Jurkat, Clone E6-1 (cell line): ENCODE measurements around the gene TOM1L2.
"Not testable (repeated sequence)": the region's sequence is repeated elsewhere in the genome, so short reads cannot be mapped to it uniquely, and the experiment has no call there.

ENCODE experiments used
- DNase-seq: peaks from one replicate; pipeline ENCODE4 v3.0.0-alpha.2; 2011; ENCODE audit warnings: low read depth, low spot score
- H3K4me3 ChIP-seq: 2 replicates; pipeline ENCODE4 v1.5.1; 2011; ENCODE audit warnings: mild to moderate bottlenecking, low read length, control low read depth, moderate library complexity

Gene TOM1L2

DNA sequence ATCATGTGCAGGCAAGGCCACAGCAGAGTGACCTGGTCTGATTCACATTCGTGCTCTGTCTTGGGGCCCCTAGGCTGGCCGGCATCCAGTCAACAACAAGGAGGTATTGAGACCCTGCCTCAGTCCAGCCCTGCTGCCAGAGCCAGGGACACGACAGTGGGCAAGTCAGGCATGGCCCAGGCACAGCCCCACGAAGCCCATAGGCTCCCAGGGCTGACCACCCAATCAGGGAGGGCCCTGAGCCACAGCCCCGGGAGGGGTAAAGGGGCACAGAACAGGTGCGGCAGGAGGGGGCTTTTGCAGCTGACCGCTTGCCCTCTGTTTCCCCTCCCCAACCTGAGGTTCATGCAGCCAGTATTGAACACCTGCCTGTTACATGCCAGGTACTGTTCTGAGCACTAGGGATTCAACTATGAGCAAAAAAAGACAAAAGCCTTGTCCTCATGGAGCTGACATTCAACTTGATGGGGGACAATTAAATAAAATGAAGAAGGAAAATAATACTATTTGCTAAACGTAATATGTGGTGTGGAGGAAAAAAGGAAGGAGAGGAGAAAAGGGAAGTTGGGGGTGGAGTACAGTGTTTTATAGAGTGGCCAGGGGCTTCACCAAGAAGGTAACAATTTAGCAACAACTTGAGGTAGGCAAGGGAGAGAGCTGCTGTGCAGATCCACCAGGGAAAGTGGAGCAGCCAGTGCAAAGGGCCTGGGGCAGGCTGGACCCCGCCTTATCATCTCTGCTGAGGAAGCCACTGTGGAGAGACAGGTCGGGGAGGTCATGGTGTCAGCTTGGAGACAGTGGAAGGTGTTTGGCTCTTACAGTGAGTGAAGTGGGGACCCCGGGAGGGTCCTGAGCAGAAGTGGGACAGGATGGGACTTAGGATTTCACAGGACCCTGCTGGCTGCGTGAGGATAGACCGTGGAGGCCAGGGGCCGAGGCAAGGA lies 6.6 kb upstream of the TOM1L2 start:
- DNase-seq, result no peak
- H3K4me3 ChIP-seq, result no peak overlapping the region

DNA sequence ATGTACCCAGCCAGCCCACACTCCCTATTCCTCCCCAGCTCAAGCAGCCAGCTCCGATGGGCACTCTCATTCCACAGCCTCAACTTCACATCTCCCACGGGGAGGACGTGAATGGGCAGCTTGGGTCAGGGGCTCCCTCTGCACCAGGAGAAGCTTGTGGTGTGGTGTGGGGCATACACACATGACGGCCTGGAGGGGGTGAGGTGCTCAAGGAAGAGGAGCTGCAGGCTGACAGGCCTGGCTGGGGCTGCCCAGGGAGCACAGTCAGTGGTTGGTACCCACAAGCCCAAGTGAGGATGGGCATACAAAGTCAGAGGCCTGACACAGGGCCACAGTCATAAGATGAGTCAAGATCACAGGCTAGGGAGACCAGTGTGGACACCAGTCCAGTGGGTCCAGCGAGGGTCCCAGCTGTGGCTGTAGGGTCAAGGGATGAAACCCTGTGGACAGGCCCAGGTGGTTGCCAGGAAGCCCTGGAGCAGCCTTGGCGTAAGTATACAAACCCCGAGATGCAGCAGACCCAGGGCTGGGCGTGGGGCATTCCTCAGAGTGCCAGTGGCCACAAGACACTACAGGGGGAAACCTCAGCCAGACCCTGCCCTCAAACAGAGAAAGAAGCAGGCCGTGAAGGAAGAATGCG lies 4.9 kb upstream of the TOM1L2 start:
- no peak overlapping the region for H3K4me3 ChIP-seq
- no peak for DNase-seq

DNA sequence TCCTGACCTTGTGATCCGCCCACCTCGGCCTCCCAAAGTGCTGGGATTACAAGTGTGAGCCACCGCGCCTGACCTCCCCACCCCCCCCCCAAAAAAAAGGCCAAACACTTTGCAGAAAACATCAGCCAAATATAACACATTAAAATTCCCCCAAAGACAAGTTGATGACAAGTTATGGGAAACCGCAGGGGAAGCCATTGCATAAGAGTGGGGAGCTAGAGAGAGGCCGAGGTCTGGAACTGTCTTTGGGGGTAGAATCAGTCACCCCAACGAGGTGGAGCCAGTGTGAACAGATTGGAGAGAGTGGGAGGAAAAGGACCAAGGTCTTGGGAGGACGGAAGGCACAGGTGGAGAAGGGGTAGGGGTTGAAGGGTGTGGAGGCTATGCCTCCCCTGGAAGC lies 3.2 kb upstream of the TOM1L2 start:
- H3K4me3 ChIP-seq, result no peak overlapping the region
- DNase-seq, result no peak

DNA sequence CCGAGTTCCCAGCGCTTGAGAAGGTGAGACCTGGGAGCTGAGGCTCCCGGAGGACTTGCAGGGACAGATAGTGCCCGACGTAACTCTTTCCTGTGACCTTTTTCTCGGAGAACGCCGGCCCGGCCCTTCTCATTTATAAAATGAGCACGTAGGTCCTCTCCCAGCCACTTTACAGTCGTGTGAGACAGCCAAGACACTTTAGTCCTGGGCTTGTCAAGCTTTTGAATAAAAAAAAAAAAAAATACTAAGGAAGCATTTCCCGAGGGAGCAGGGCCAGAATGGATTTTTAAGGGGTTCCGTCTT lies 703 bp upstream of the TOM1L2 start:
- DNase-seq, result no peak
- peak overlapping the region; percentile 58 for H3K4me3 ChIP-seq

DNA sequence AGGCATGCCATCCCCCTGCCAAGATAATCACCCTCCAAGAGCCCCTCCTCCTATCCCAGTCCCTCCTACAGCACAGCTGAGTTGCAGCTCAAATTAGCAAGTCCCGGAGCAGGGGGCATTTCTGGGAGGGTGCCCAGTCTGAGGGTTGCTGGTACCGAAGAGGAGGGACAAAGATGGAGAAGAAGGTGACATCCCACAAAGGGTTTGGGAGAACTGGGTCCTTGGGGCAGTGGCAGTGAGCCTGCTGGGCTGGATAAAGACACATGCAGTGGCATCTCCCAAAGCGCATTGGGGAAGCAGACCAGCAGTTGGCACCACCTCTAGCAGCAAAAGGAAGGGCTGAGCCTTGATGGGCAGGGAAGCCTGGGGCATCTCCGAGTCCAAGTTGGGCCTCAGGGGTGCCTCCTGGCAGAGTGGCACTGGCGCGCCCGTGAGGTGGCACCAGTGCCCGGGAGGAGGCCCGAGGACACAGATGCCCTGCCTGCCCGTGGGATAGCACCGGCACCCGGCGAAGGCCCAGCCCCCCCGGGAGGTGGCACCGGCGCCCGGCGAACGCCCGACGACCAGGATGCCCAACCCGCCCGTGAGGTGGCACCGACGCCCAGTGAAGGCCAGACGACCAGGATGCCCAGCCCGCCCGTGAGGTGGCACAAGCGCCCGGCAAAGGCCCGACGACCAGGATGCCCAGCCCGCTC lies 622 bp downstream of the TOM1L2 start:
- no peak for DNase-seq
- peak overlapping the region; percentile 64 for H3K4me3 ChIP-seq

DNA sequence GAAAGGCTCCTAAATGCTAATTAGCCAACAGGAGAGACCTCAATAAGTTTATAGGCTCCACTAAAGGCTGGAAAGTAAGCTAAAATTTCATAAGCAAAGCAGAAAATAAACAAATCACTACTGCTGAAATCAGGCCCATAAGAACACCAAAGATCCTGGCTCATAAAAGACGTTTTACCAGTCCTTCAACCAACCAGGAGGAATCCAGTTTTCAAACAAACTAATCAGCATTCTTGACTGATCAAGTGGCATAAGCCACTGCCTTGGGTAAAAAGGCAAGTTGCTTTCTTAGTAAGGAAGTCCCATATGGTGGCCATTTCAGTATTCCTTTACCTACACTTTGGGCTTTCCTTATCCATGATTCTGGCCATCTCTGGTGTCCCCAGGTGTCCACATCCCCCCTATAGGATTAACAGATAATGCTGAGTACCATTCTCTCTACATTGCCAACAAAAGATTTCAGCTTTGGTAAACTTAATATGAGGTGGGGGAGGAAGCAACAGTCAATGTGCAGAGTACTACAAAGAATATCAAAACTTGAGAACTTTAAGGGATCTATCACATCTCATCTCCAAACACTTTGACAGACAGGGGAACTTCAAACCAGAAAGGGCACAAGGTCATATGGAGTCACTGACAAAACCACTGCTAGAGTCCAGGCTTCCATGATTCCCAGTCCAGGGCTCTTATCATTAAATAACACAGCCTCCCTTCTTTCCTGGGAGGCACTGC lies 1.3 kb downstream of the TOM1L2 start:
- DNase-seq, result no peak
- H3K4me3 ChIP-seq, result peak overlapping the region; percentile 64

DNA sequence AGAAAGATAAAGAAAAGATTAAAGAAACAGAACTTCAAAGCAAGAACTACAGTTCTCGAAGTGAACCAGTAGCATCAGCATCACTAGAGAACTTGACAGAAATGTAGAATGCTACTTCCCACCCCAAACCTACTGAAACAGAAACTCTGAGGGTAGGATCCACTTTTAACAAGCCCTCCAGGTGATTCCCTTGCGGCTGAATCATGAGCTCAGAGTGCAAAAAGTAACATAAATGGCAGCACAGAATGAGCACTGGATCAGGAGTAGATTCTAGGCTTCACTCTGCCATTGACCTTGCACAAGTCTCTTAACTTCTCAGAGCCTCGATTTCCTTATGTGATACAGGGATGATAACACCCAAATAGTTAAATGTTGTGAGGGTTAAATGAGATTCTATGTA lies 5.8 kb downstream of the TOM1L2 start:
- DNase-seq, result no peak
- no peak overlapping the region for H3K4me3 ChIP-seq

DNA sequence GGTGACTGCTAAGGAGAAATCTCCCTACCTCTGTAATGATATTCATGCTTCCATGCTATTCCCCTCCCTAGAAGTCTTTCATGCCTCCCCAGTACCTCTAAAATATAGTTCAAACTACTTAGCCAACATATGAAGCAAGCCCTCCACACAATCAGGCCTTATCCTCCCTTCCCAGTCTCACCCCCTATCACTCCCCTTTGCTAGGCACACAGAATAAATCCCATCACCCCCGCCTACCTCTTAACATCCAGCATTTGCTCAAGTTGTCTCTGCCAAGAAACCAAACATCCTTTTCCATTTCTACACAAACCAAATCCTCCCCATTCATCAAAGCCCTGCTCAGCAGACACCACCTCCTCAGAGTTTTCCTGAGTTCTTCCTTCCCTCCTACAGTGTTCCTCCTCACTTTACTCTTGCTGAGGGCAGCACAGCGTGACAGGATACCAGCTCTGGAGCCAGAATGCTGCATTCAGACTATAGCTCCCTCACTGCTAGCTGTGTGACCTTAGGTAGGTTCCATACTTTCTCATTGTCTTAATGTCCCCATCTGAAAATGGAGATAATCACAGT lies 7.0 kb downstream of the TOM1L2 start:
- no peak for DNase-seq

DNA sequence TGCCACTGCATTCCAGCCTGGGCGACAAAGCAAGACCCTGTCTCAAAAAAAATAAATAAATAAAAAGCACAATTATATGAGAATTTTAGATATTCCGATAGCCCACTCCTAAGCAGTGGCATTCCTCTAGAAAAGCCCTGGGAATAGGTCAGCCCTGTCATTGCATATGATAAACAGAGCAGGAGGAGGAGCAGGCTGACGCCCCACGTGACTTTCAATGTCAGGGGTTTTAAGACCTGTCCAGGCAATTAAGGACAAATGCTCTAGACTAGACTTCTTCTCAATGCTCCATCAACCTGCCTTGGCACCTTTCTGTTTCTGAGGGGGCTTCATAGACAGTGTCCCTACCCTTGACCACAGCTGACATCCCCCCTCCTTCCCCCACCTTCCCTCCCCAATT lies 7.5 kb downstream of the TOM1L2 start:
- H3K4me3 ChIP-seq, result no peak overlapping the region
- DNase-seq, result no peak

More for the DNA sequence above, 7.0 kb downstream of the TOM1L2 start:
- no peak overlapping the region for H3K4me3 ChIP-seq

DNA sequence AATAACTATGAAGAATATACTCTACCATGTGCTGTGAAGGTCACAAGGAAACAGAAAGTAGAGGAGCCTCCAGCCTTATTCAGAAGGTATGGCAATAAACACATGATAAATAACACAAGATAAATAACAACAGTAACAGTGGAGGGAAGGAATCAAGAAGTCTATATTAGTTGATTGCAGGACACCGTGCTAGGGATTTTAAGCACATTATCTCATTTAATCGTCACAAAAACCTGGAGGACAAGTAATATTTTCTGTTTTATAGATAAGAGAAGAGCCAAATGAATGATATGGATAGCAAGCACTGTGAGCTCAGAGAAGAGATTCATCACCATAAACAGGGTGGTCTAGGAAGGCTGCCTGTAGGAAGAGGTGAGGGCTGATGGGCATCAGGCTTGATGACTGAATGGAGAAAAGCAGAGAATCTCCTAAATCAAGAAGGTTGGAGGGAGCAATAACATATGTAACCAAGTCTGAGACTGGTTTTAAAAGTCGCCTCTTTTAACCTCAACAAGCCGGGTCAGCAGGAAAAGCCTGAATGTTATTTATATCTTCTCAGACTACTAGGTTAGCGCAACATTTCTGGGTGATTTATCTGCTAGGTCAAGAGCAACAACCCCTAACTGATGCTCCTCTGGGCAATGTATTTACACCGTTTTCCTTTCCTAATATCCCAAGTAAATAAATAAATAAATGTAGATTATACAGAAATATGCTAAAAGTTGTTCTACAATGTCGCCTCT lies 8.3 kb downstream of the TOM1L2 start:
- no peak overlapping the region for H3K4me3 ChIP-seq
- no peak for DNase-seq

DNA sequence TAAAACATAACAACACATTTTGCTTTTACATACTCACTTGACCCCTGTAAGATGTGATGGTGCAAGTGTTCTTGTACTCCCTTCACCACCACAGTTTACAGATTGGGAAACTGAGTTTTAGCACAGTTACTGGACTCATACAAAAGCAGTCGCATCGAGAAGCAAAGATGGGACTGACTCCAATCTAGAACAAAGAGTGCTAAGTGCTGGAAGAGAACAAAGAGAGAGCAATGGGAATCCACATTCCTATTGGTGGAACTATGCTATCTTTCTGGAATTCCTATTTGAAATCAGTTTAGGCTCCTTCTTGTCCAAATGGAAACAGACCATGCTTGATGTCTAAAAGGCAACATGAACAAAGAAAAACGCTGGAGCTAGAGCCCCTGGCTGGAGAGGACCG lies 9.1 kb downstream of the TOM1L2 start:
- no peak for DNase-seq
- H3K4me3 ChIP-seq, result no peak overlapping the region

DNA sequence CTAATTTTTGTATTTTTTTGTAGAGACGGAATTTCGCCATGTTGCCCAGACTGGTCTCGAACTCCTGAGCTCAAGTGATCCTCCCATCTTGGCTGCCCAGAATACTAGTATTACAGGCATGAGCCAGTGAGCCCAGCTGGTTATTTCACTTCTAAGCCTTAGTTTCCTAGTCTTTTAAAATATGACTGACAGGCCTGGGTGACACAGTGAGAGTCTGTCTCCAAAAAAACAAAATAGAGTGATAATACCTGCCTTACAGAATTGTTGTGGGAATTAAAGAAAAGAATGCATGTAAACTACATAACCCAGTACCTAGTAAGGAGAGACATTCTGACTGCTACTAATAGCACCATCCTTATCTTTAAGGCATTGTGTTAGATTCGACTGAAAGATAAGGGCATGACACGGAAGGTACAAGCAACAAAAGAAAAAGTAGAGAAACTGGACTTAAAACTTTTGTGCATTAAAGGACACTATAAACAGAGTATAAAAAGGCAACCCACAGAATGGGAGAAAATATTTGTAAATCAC lies 11.6 kb downstream of the TOM1L2 start:
- H3K4me3 ChIP-seq, result no peak overlapping the region
- DNase-seq, result no peak

DNA sequence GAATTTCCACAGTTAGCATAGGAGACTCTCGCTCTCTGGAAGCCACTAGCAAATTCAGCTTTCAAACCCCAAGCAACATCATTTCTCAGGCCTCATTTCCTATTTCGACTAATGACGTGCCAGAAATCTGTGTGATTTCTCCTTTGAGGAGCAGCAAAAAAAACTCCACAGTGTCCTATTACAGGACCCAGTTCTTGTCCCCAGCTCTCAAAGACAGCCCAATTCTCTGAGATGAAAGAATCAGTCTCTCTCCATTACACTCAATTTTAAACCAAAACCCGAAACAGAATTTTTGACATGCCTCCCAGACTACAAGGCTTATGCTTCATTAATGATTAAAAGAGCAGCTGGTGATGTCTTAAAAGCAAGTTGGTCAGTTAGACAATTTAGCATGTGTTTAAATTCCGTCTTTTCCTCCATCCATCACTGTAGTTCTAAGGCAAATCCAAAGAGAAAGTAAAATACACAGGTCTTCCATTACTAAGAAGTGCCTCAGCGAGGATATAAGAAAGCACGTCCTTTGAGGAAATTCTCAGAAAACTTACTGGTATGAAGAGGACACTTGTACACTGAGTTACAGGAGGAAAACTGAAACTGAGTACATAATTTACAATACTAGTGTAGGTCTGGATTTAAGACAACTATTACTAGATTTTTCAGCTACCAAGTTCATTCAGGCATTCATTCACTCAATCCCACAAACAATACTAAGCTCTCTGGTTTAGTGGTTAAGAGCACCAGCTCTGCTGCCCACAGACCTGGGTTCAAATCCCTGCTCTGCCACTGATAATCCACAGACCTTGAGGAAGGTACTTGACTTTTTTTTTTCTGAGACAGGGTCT lies 12.5 kb downstream of the TOM1L2 start:
- H3K4me3 ChIP-seq, result no peak overlapping the region
- DNase-seq, result peak; percentile 34

DNA sequence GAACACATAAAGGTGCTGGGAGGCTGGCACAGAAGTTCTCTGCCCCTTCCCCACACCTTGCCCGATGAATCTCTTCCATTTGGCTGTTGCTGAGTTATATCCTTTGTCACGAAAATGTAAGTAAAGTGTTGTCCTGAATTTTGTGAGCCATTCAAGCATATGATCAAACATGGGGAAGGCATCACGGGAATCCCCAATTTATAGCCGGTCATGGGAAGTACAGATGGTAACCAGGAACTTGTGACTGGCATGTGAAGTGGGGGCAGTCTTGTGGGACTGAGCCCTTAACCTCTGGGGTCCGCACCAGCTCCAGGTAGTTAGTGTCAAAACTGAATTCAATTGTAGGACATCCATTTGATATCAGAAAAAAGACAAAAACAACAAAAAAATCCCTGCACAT lies 13.2 kb downstream of the TOM1L2 start:
- no peak for DNase-seq
- H3K4me3 ChIP-seq, result no peak overlapping the region

DNA sequence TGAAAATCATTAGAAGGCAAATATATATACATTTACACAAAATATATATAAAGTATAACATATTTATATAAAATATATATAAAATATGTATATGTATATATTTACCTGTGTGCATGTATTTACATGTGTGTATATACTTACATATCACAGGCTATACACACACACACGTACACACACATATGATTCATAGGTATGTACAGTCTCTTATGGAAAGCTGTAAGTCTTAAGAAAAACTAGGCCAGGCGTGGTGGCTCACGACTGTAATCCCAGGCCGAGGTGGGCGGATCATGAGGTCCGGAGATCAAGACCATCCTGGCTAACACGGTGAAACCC lies 14.7 kb downstream of the TOM1L2 start:
- no peak for DNase-seq
- H3K4me3 ChIP-seq, result no peak overlapping the region

DNA sequence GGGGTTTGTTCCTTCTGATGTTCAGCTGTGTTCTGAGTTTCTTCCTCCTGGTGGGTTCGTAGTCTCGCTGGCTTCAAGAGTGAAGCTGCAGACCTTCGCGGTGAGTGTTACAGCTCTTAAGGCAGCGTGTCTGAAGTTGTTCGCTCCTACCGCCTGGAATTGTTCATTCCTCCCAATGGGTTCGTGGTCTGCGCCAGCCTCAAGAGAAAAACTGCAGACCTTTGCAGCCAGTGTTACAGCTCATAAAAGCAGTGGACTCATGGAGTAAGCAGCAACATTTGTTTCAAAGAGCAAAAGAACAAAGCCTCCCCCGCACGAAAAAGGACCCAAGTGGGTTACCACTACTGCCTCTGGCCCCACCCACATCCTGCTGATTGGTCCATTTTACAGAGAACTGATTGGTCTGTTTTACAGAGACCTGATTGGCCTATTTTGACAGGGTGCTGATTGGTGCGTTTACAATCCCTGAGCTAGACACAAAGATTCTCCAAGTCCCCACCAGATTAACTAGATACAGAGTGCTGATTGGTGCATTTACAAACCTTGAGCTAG lies 16.3 kb downstream of the TOM1L2 start:
- not testable (repeated sequence) for DNase-seq, H3K4me3 ChIP-seq

DNA sequence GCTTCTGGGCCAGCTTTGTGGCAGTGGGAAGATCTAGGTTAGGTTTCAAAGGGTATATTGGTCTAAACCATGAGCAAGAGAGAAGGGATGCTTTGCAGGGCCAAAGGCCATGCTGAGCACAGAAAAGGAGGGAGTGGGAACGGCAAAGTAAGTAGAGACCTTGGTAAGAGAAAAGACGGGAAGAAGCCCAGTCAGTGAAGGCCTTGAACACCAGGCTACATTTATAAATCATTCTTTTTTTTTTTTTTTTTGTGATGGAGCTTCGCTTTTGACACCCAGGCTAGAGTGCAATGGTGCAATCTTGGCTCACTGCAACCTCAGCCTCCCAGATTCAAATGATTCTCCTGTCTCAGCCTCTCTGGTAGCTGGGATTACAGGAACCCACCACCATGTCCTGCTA lies 18.1 kb downstream of the TOM1L2 start:
- H3K4me3 ChIP-seq, result no peak overlapping the region
- no peak for DNase-seq
